Activated T-helper 1 cell treated with anti-CD3 and anti-CD28 coated beads, Interleukin-2, amount 50 U/mL, for 16 hours (primary cell): ENCODE measurements around the gene IRGC.

Experiments used
- DNase-seq, 2 donors: peaks; one replicate each; pipeline ENCODE4 v3.0.0-alpha.2; 2020; ENCODE audit warnings: low read depth in 1 of 2, low spot score in 1 of 2

Gene IRGC

GRCh38 chr19:43723588-43723987, 7.7 kb downstream of the IRGC start:
- no peak for DNase-seq

GRCh38 chr19:43724896-43725295, 9.0 kb downstream of the IRGC start:
- no peak for DNase-seq

- DNase-seq: no peak
These were observed 9.6 kb downstream of the IRGC start for GRCh38 chr19:43725468-43725867.

GRCh38 chr19:43726736-43727592, 11.1 kb downstream of the IRGC start:
- DNase-seq: no peak

- DNase-seq: no peak
These were observed 11.6 kb downstream of the IRGC start for GRCh38 chr19:43727593-43727853.

- no peak for DNase-seq
These were observed 14.0 kb downstream of the IRGC start for GRCh38 chr19:43729919-43730318.

- DNase-seq: no peak
These were observed 15.5 kb downstream of the IRGC start for GRCh38 chr19:43731346-43731745.

GRCh38 chr19:43731846-43732245, 16.0 kb downstream of the IRGC start:
- no peak for DNase-seq

- no peak for DNase-seq
These were observed 19.1 kb downstream of the IRGC start for GRCh38 chr19:43735013-43735412.

- no peak for DNase-seq
These were observed 20.1 kb downstream of the IRGC start for GRCh38 chr19:43735957-43736356.

- DNase-seq: no peak
These were observed 22.9 kb downstream of the IRGC start for GRCh38 chr19:43738780-43739211.

GRCh38 chr19:43739439-43740235, 23.8 kb downstream of the IRGC start:
- no peak for DNase-seq

- no peak for DNase-seq
These were observed 25.4 kb downstream of the IRGC start for GRCh38 chr19:43741075-43741825.

GRCh38 chr19:43743059-43743458, 27.2 kb downstream of the IRGC start:
- DNase-seq: no peak

- DNase-seq: no peak
These were observed 31.8 kb downstream of the IRGC start for GRCh38 chr19:43747557-43748204.

GRCh38 chr19:43748205-43748594, 32.3 kb downstream of the IRGC start:
- DNase-seq: no peak

GRCh38 chr19:43748685-43749084, 32.8 kb downstream of the IRGC start:
- DNase-seq: no peak

GRCh38 chr19:43749152-43749551, 33.3 kb downstream of the IRGC start:
- no peak for DNase-seq

GRCh38 chr19:43749898-43750297, 34.0 kb downstream of the IRGC start:
- DNase-seq: no peak

- no peak for DNase-seq
These were observed 35.8 kb downstream of the IRGC start for GRCh38 chr19:43751466-43752220.
